Left cardiac atrium (tissue), 4 donors: ENCODE measurements around the gene CAMSAP1. TPM values are rescaled to one million over a fixed set of nuclear protein-coding genes. Genes with fewer than 3 reads are reported as not detected.
"Not testable (repeated sequence)": the region's sequence is repeated elsewhere in the genome, so short reads cannot be mapped to it uniquely, and the experiment has no call there.

Experiments used
- ATAC-seq, 2 donors: fragments of 200-7000 bp; cut with Tn5 transposase; one replicate each; pipeline ENCODE4 v1.9.1; 2020; ENCODE audit warnings: mild to moderate bottlenecking in 2 of 2, moderate library complexity in 2 of 2
- DNase-seq: peaks from one replicate; pipeline ENCODE4 v3.0.0-alpha.2; 2020
- intact Hi-C, 2 donors: fragments of 100-400 bp; cut with DNase I; formaldehyde crosslinking; loops; one replicate each; pipeline versions ENCODE4 v1.14.1 to v1.15.1; 2022 to 2023
- total RNA-seq, 2 donors: library from RNA; stranded (reverse); fragmentation: NEBNext Ultra II Directional; extraction: Animal tissue kit (Norgen Biotek cat#: 25700); gene quantifications; one replicate each; pipeline ENCODE4 v1.2.1, GENCODE V29; 2021
- donor health status: DM: no; HTN: yes; CAD: no.
- donor health status: DM: no; HTN: yes; CAD: no; lungs with severe emphysema.
- donor health status: DM: yes; HTN: yes; CAD: no.
- donor health status: Dilated cardiomyopathy.

The CAMSAP1 gene
- total RNA-seq, 2 donors from 2014 or later = 17.2 to 17.6 TPM

- intact Hi-C loops = loop anchor here in 1 of 2 donors (10.0 kb wide), 1 partner anchor 48 kb away; no protein-coding TSS in a partner anchor
- no peak for ATAC-seq
- DNase-seq = no peak
Measured at GRCh38 chr9:135906291-135907005, 898 bp downstream of the CAMSAP1 start.

GRCh38 chr9:135905380-135906258 lies 1.7 kb downstream of the CAMSAP1 start:
- no peak for ATAC-seq

GRCh38 chr9:135903786-135904520 lies 3.4 kb downstream of the CAMSAP1 start:
- no peak for ATAC-seq
- no peak for DNase-seq
- intact Hi-C loops = loop anchor here in 1 of 2 donors (10.0 kb wide), 1 partner anchor 51 kb away; no protein-coding TSS in a partner anchor

More at GRCh38 chr9:135905380-135906258, 1.7 kb downstream of the CAMSAP1 start:
- DNase-seq = no peak
- intact Hi-C loops = loop anchor here in 1 of 2 donors (10.0 kb wide), 1 partner anchor 49 kb away; no protein-coding TSS in a partner anchor

- intact Hi-C loops = loop anchor here in 1 of 2 donors (10.0 kb wide), 1 partner anchor 51 kb away; no protein-coding TSS in a partner anchor
- no peak for ATAC-seq
- no peak for DNase-seq
Measured at GRCh38 chr9:135903358-135903656, 4.0 kb downstream of the CAMSAP1 start.

GRCh38 chr9:135902655-135903357 lies 4.5 kb downstream of the CAMSAP1 start:
- intact Hi-C loops = loop anchor here in 1 of 2 donors (10.0 kb wide), 1 partner anchor 52 kb away; no protein-coding TSS in a partner anchor
- no peak for DNase-seq

GRCh38 chr9:135901826-135902225 lies 5.5 kb downstream of the CAMSAP1 start:
- intact Hi-C loops = loop anchor here in 1 of 2 donors (10.0 kb wide), 1 partner anchor 53 kb away; no protein-coding TSS in a partner anchor
- no peak for DNase-seq
- ATAC-seq = no peak

More at GRCh38 chr9:135902655-135903357, 4.5 kb downstream of the CAMSAP1 start:
- ATAC-seq = no peak

- intact Hi-C loops = loop anchor here in 1 of 2 donors (10.0 kb wide), 1 partner anchor 54 kb away; no protein-coding TSS in a partner anchor
- ATAC-seq = no peak
Measured at GRCh38 chr9:135901031-135901758, 6.2 kb downstream of the CAMSAP1 start.

GRCh38 chr9:135898634-135899407 lies 8.5 kb downstream of the CAMSAP1 start:
- intact Hi-C loops = no loop called here
- ATAC-seq (peak in 1 of 2 donors; percentile 50), DNase-seq (no peak)

More at GRCh38 chr9:135901031-135901758, 6.2 kb downstream of the CAMSAP1 start:
- no peak for DNase-seq

GRCh38 chr9:135896626-135897025 lies 10.7 kb downstream of the CAMSAP1 start:
- DNase-seq = no peak
- intact Hi-C loops = no loop called here
- ATAC-seq = no peak

- intact Hi-C loops = no loop called here
- ATAC-seq (no peak), DNase-seq (no peak)
Measured at GRCh38 chr9:135896205-135896604, 11.1 kb downstream of the CAMSAP1 start.

- no peak for DNase-seq
- intact Hi-C loops = no loop called here
- no peak for ATAC-seq
Measured at GRCh38 chr9:135895202-135895848, 12.0 kb downstream of the CAMSAP1 start.

GRCh38 chr9:135893104-135893503 lies 14.2 kb downstream of the CAMSAP1 start:
- DNase-seq = no peak
- intact Hi-C loops = no loop called here
- ATAC-seq = no peak

- ATAC-seq, DNase-seq, intact Hi-C loops: not testable (repeated sequence)
Measured at GRCh38 chr9:135892327-135892726, 15.0 kb downstream of the CAMSAP1 start.

GRCh38 chr9:135891027-135891631 lies 16.2 kb downstream of the CAMSAP1 start:
- intact Hi-C loops = no loop called here
- peak in 1 of 2 donors; percentile 16 for ATAC-seq
- no peak for DNase-seq

- intact Hi-C loops = no loop called here
- DNase-seq = no peak
Measured at GRCh38 chr9:135890190-135891026, 16.9 kb downstream of the CAMSAP1 start.

More at GRCh38 chr9:135890190-135891026, 16.9 kb downstream of the CAMSAP1 start:
- ATAC-seq = peak in 1 of 2 donors; percentile 20
